ENCODE measurements around the gene RING1.

RING1 gene

DNA sequence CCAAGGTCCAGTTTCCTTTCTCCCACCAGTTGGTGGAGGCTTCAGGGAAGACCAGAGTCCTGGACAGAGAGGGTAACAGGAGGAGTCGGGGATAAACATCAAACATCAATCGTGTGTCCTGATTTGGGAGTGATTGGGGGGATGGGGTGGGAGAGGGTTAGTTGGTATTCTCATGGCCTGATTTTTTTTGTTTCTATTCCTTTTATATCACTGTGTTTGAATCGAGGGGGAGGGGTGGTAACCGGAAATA is 4.2 kb upstream of the RING1 start:
- H4K8ac ChIP-seq (ENCODE audit: low read length): no peak overlapping the region
- H4K91ac ChIP-seq (ENCODE audit: low read length): no peak overlapping the region
- peaks cover 24 to 26% of the 10 kb centered on the region in 2 experiments for H3K36me3 ChIP-seq (ENCODE audit: control insufficient read depth in 1 of 2, insufficient read depth in 2 of 2, low read depth in 1 of 2, low read length in 2 of 2)
- no peak for DNase-seq
- H3K23ac ChIP-seq (ENCODE audit: low read length in 2 of 2): no peak overlapping the region
- no peak overlapping the region for H3K4ac ChIP-seq (ENCODE audit: low read depth in 1 of 2, low read length in 2 of 2)
- no peaks in the 10 kb centered on the region for H3K9me3 ChIP-seq (ENCODE audit: control insufficient read depth, low read length)
- H3K14ac ChIP-seq (ENCODE audit: low read length in 2 of 2): no peak overlapping the region
- H3K27me3 ChIP-seq (ENCODE audit: control insufficient read depth in 1 of 2, insufficient read depth in 1 of 2, low read length in 2 of 2): no peaks in the 10 kb centered on the region
- H2AK5ac ChIP-seq (ENCODE audit: low read length, severe bottlenecking): peak overlapping the region; percentile 23
- H2BK120ac ChIP-seq (ENCODE audit: low read depth, low read length): no peak overlapping the region
- H2BK15ac ChIP-seq (ENCODE audit: low read depth, poor library complexity, severe bottlenecking): no peak overlapping the region
- H2BK12ac ChIP-seq (ENCODE audit: low read length in 2 of 2): peak overlapping the region in 1 of 2 experiments; percentile 38
- no peak overlapping the region for H3K18ac ChIP-seq (ENCODE audit: low read depth in 1 of 2, low read length in 2 of 2)
- peak overlapping the region; percentile 31 for H3K27ac ChIP-seq (ENCODE audit: low read length, poor library complexity, severe bottlenecking)
- H2AFZ ChIP-seq (ENCODE audit: low read depth, low read length): no peak overlapping the region
- H3K4me2 ChIP-seq (ENCODE audit: low read length, poor library complexity, severe bottlenecking): peak overlapping the region; percentile 48
- peak overlapping the region in 1 of 2 experiments; percentile 86 for H3K4me3 ChIP-seq (ENCODE audit: insufficient read depth in 1 of 2, low read depth in 1 of 2, low read length in 2 of 2)
- H3K9ac ChIP-seq (ENCODE audit: low read length): peak overlapping the region; percentile 0
- H3K4me1 ChIP-seq (ENCODE audit: control insufficient read depth, insufficient read depth, low read depth, low read length): peaks cover 50% of the 10 kb centered on the region
- no peak overlapping the region for H2BK5ac ChIP-seq (ENCODE audit: low read depth, low read length, poor library complexity, severe bottlenecking)
- 17% methylated on average over 4 of the region's 4 CpGs for WGBS
- peaks cover 9% of the 10 kb centered on the region for H3K79me1 ChIP-seq (replicated peaks; ENCODE audit: low read length, poor library complexity, severe bottlenecking)

DNA sequence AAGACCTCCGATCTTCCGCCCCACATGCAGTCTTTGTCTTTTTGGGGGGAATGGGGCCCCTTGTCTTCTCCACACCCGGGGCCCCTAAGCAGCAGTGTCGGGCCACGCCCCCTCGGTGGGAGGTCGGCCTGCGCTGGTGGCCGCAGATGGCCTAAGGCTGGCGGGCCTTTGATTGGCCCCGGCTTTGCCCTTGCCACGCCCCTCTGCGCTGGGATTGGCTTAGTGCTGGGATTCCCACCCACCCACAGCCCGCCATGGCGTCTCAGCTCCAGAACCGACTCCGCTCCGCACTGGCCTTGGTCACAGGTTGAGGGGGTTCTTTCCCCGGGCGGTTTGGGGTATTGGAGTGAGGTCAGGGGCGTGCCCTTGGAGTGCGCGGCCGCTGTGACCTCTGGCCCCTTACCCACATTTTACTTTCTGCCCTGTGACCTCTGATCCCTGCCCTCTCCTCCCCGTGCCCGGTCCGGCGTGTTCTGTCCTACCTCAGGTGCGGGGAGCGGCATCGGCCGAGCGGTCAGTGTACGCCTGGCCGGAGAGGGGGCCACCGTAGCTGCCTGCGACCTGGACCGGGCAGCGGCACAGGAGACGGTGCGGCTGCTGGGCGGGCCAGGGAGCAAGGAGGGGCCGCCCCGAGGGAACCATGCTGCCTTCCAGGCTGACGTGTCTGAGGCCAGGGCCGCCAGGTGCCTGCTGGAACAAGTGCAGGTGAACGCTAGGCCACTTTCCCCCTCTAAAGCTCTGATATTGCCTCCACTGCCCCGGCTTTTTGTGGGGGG is 3.7 kb upstream of the RING1 start, which contains the start of gene HSD17B8:
HSD17B8 (plus strand) TSS at position 241 of the 776 bp plus-strand sequence; CDS start at position 255, 14 bp downstream.
- Histone ChIP-seq H4K8ac (ENCODE audit: low read length) (peak within 1 kb of the TSS; percentile 84), H3K23ac (ENCODE audit: low read length in 2 of 2) (peak within 1 kb of the TSS in 1 of 2 experiments; percentile 95), H3K14ac (ENCODE audit: low read length in 2 of 2) (peak within 1 kb of the TSS in 1 of 2 experiments; percentile 76), H3K4ac (ENCODE audit: low read depth in 1 of 2, low read length in 2 of 2) (peak within 1 kb of the TSS; percentile 82 to 86), H4K91ac (ENCODE audit: low read length) (peak within 1 kb of the TSS; percentile 96), H3K79me1 (replicated peaks; ENCODE audit: low read length, poor library complexity, severe bottlenecking) (peaks cover 9% of the 10 kb centered on the region), H2AFZ (ENCODE audit: low read depth, low read length) (no peak within 1 kb of the TSS), H2BK15ac (ENCODE audit: low read depth, poor library complexity, severe bottlenecking) (no peak within 1 kb of the TSS), H3K9me3 (ENCODE audit: control insufficient read depth, low read length) (no peaks in the 10 kb centered on the region), H2BK12ac (ENCODE audit: low read length in 2 of 2) (peak within 1 kb of the TSS; percentile 22 to 50), H3K4me2 (ENCODE audit: low read length, poor library complexity, severe bottlenecking) (peak within 1 kb of the TSS; percentile 97), H3K36me3 (ENCODE audit: control insufficient read depth in 1 of 2, insufficient read depth in 2 of 2, low read depth in 1 of 2, low read length in 2 of 2) (peaks cover 25 to 30% of the 10 kb centered on the region in 2 experiments), H2BK120ac (ENCODE audit: low read depth, low read length) (peak within 1 kb of the TSS; percentile 12), H3K4me1 (ENCODE audit: control insufficient read depth, insufficient read depth, low read depth, low read length) (peaks cover 49% of the 10 kb centered on the region), H3K9ac (ENCODE audit: low read length) (peak within 1 kb of the TSS; percentile 84), H3K27ac (ENCODE audit: low read length, poor library complexity, severe bottlenecking) (peak within 1 kb of the TSS; percentile 52), H2BK5ac (ENCODE audit: low read depth, low read length, poor library complexity, severe bottlenecking) (peak within 1 kb of the TSS; percentile 46), H3K18ac (ENCODE audit: low read depth in 1 of 2, low read length in 2 of 2) (peak within 1 kb of the TSS; percentile 81 to 95), H3K27me3 (ENCODE audit: control insufficient read depth in 1 of 2, insufficient read depth in 1 of 2, low read length in 2 of 2) (no peaks in the 10 kb centered on the region), H2AK5ac (ENCODE audit: low read length, severe bottlenecking) (peak within 1 kb of the TSS; percentile 23), H3K4me3 (ENCODE audit: insufficient read depth in 1 of 2, low read depth in 1 of 2, low read length in 2 of 2) (peak within 1 kb of the TSS; percentile 79 to 86)
- DNase-seq: peak; percentile 94
- 6% methylated on average over 34 of the region's 48 CpGs for WGBS

DNA sequence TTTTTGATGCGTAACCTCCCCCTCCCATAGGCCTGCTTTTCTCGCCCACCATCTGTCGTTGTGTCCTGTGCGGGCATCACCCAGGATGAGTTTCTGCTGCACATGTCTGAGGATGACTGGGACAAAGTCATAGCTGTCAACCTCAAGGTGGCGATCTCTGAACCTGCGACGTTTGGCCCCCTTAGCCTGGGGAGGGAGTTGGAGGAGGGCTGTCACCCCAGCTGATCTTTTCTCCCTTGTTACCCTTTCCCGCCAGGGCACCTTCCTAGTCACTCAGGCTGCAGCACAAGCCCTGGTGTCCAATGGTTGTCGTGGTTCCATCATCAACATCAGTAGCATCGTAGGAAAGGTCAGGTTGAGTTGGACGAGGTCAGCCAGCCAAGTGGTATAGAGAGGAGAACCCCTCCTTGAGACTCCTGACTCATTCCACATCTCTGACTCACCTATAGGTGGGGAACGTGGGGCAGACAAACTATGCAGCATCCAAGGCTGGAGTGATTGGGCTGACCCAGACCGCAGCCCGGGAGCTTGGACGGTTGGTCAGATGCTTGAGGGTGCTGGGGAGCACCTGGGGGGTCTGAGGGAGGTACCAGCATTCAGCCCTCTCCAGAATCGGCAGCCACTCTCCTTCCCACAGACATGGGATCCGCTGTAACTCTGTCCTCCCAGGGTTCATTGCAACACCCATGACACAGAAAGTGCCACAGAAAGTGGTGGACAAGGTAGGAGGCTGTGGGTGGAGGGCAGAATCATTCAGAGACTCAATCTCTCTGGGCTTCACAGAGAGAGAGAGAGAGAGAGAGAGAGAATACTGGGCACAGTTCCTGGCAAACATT is 2.9 kb upstream of the RING1 start:
- Histone ChIP-seq H2BK12ac (ENCODE audit: low read length in 2 of 2) (peak overlapping the region in 1 of 2 experiments; percentile 11), H4K91ac (ENCODE audit: low read length) (no peak overlapping the region), H3K9me3 (ENCODE audit: control insufficient read depth, low read length) (no peaks in the 10 kb centered on the region), H4K8ac (ENCODE audit: low read length) (peak overlapping the region; percentile 84), H3K27me3 (ENCODE audit: control insufficient read depth in 1 of 2, insufficient read depth in 1 of 2, low read length in 2 of 2) (no peaks in the 10 kb centered on the region), H3K9ac (ENCODE audit: low read length) (peak overlapping the region; percentile 84), H3K27ac (ENCODE audit: low read length, poor library complexity, severe bottlenecking) (peak overlapping the region; percentile 36), H3K4me3 (ENCODE audit: insufficient read depth in 1 of 2, low read depth in 1 of 2, low read length in 2 of 2) (peak overlapping the region; percentile 79 to 86), H3K18ac (ENCODE audit: low read depth in 1 of 2, low read length in 2 of 2) (peak overlapping the region; percentile 81 to 95), H3K79me1 (replicated peaks; ENCODE audit: low read length, poor library complexity, severe bottlenecking) (peaks cover 10% of the 10 kb centered on the region), H3K14ac (ENCODE audit: low read length in 2 of 2) (no peak overlapping the region), H2BK15ac (ENCODE audit: low read depth, poor library complexity, severe bottlenecking) (peak overlapping the region; percentile 44), H3K4me1 (ENCODE audit: control insufficient read depth, insufficient read depth, low read depth, low read length) (peaks cover 49% of the 10 kb centered on the region), H2BK120ac (ENCODE audit: low read depth, low read length) (no peak overlapping the region), H3K4ac (ENCODE audit: low read depth in 1 of 2, low read length in 2 of 2) (peak overlapping the region; percentile 82 to 86), H3K4me2 (ENCODE audit: low read length, poor library complexity, severe bottlenecking) (peak overlapping the region; percentile 97), H3K36me3 (ENCODE audit: control insufficient read depth in 1 of 2, insufficient read depth in 2 of 2, low read depth in 1 of 2, low read length in 2 of 2) (peaks cover 31 to 38% of the 10 kb centered on the region in 2 experiments), H3K23ac (ENCODE audit: low read length in 2 of 2) (no peak overlapping the region), H2BK5ac (ENCODE audit: low read depth, low read length, poor library complexity, severe bottlenecking) (no peak overlapping the region), H2AFZ (ENCODE audit: low read depth, low read length) (no peak overlapping the region), H2AK5ac (ENCODE audit: low read length, severe bottlenecking) (peak overlapping the region; percentile 54)
- 36% methylated on average over 7 of the region's 17 CpGs for WGBS
- peak; percentile 59 for DNase-seq

All from mesenchymal stem cell (in vitro differentiated cells and primary cell).